HepG2 (cell line): Measurements from ENCODE around the gene CORO1C. TPM values are rescaled to one million over a fixed set of nuclear protein-coding genes. Genes with fewer than 3 reads are reported as not detected.

Source experiments
- CENPT ChIP-seq: sonication (generic); formaldehyde crosslinking; IDR thresholded peaks from 2 replicates; pipeline ENCODE4 v1.8.0; 2022; ENCODE audit warnings: low read depth, mild to moderate bottlenecking, moderate library complexity, missing genetic modification reagents
- FOXK1 ChIP-seq: sonication (generic); formaldehyde crosslinking; IDR thresholded peaks from 2 replicates; pipeline ENCODE4 v1.4.0; 2020; ENCODE audit warnings: low read depth, missing genetic modification reagents, borderline replicate concordance
- NCOA2 ChIP-seq: sonication (generic); formaldehyde crosslinking; IDR thresholded peaks from 2 replicates; pipeline ENCODE4 v1.8.0; 2022; ENCODE audit warnings: inconsistent platforms
- PAF1 ChIP-seq: IDR thresholded peaks from 2 replicates; pipeline ENCODE4 v1.6.1; 2016; ENCODE audit warnings: missing genetic modification reagents, missing compliant biosample characterization
- PRMT3 ChIP-seq: sonication (generic); formaldehyde crosslinking; IDR thresholded peaks from 2 replicates; pipeline ENCODE4 v1.8.1; 2022; ENCODE audit warnings: low read depth, mild to moderate bottlenecking, moderate library complexity, missing genetic modification reagents, borderline replicate concordance
- RBM22 ChIP-seq: fragments of 200-400 bp; formaldehyde crosslinking; optimal IDR thresholded peaks from 2 replicates; pipeline ENCODE3; 2017; ENCODE audit warnings: mild to moderate bottlenecking, low read length, moderate library complexity
- SIN3A ChIP-seq: IDR thresholded peaks from 2 replicates; pipeline ENCODE4 v1.6.1; 2011; ENCODE audit warnings: low read depth, mild to moderate bottlenecking, control low read depth, low read length, borderline replicate concordance
- TBL1XR1 ChIP-seq: fragments of 150-350 bp; IDR thresholded peaks from 2 replicates; pipeline ENCODE4 v1.6.1; 2014; ENCODE audit warnings: borderline replicate concordance, low read length; ENCODE audit not compliant: partially characterized antibody
- ZKSCAN8 ChIP-seq: IDR thresholded peaks from 2 replicates; pipeline ENCODE4 v1.6.1; 2016; ENCODE audit warnings: borderline replicate concordance, missing genetic modification reagents, missing compliant biosample characterization
- ZMYM3 ChIP-seq: sonication (generic); formaldehyde crosslinking; IDR thresholded peaks from 2 replicates; pipeline ENCODE4 v1.5.1; 2020; ENCODE audit warnings: mild to moderate bottlenecking, missing genetic modification reagents
- ZNF747 ChIP-seq: sonication (generic); formaldehyde crosslinking; IDR thresholded peaks from 2 replicates; pipeline ENCODE4 v1.8.1; 2023; ENCODE audit warnings: missing genetic modification reagents, mild to moderate bottlenecking, borderline replicate concordance
- polyA plus RNA-seq, 8 experiments: library from polyadenylated mRNA; depleted of rRNA in 3 of 8; stranded (reverse) in 7 of 8; unstranded in 1 of 8; fragments of >200 nt; fragmentation: Illumina TruSeq in 4 of 8; extraction: Trizol in 4 of 8; gene quantifications; 2 replicates each; pipeline versions ENCODE4 v1.2.1 to v1.2.3, GENCODE V29; 2011 to 2016; ENCODE audit warnings: low read depth in 4 of 8, missing spikeins in 1 of 8, mixed read lengths in 1 of 8; ENCODE audit not compliant: insufficient read depth in 1 of 8
- total RNA-seq, 5 experiments: library from RNA; depleted of rRNA; stranded (reverse); fragments of >200 nt; fragmentation: Illumina TruSeq; extraction: Trizol; gene quantifications; 2 replicates each; pipeline ENCODE4 v1.2.3, GENCODE V29; 2016; ENCODE audit warnings: low read depth in 1 of 5
- TF ChIP-seq, protein P1 (sequence below): sonication (generic); formaldehyde crosslinking; IDR thresholded peaks from 2 replicates; pipeline ENCODE4 v1.8.0; 2023; ENCODE audit warnings: mild to moderate bottlenecking, missing genetic modification reagents
- TF ChIP-seq, protein P2 (sequence below): sonication (generic); formaldehyde crosslinking; IDR thresholded peaks from 2 replicates; pipeline ENCODE4 v1.5.0; 2020; ENCODE audit warnings: mild to moderate bottlenecking, missing genetic modification reagents, moderate library complexity
- TF ChIP-seq, protein P3 (sequence below): IDR thresholded peaks from 2 replicates; pipeline ENCODE4 v1.6.1; 2016
- TF ChIP-seq, protein P4 (sequence below), 2 experiments: sonication (generic) in 1 of 2; formaldehyde crosslinking in 1 of 2; IDR thresholded peaks; 2 replicates each; pipeline versions ENCODE4 v1.4.0 to v1.6.1; 2018 to 2020; ENCODE audit warnings: missing genetic modification reagents in 2 of 2, borderline replicate concordance in 1 of 2, low read depth in 1 of 2, mild to moderate bottlenecking in 1 of 2, missing biosample characterization in 1 of 2
- TF ChIP-seq, protein P5 (sequence below): IDR thresholded peaks from 2 replicates; pipeline ENCODE4 v1.6.1; 2016; ENCODE audit warnings: mild to moderate bottlenecking, missing biosample characterization, missing genetic modification reagents
- TF ChIP-seq, protein P6 (sequence below): sonication (generic); formaldehyde crosslinking; IDR thresholded peaks from 2 replicates; pipeline ENCODE4 v1.8.0; 2022; ENCODE audit warnings: mild to moderate bottlenecking, missing genetic modification reagents, moderate library complexity

The CORO1C gene
- total and polyA plus RNA-seq, 2 of the 13 experiments (the other 11 are each of a cell fraction or from before 2014, with no cell fraction given): 73.7 to 131 TPM

DNA sequence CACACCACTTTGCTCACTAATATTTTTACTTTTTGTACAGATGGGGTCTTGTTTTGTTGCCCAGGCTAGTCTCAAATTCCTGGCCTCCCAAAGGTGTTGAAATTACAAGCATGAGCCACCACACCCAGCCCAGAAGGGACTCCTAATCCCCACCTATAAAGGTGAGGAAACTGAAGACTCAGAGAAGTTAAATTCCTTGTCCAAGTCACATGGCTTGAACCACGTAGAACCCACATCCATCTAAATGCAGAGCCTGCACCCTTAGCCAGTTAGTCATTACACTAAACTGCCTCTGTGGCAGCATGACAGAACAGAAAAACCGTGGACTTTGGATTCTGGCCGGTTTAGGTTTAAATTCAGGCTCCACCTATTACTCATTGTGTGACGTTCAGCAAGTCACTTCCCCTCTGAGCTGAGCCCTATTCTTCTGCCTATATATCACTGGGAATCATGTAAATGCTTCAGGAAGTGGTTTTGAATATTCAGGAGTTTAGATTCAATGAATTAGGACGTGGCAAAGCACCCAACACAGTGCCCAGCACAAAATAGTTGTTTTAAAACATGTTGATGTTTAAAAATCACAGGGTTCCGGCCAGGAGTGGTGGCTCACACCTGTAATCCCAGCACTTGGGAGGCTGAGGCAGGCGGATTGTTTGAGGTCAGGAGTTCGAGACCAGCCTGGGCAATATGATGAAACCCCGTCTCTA lies 3.0 kb upstream of the CORO1C start (continued):
- TF ChIP-seq, protein P1, sequence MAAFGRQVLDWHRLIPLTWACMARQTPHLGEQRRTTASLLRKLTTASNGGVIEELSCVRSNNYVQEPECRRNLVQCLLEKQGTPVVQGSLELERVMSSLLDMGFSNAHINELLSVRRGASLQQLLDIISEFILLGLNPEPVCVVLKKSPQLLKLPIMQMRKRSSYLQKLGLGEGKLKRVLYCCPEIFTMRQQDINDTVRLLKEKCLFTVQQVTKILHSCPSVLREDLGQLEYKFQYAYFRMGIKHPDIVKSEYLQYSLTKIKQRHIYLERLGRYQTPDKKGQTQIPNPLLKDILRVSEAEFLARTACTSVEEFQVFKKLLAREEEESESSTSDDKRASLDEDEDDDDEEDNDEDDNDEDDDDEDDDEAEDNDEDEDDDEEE (CRISPR knock-in tag): no peak
- TF ChIP-seq TBL1XR1 (no peak), CENPT (no peak), NCOA2 (CRISPR knock-in tag) (peak; percentile 36), ZNF747 (peak; percentile 70; the same call in 1 of the 2 replicates), PRMT3 (no peak), FOXK1 (no peak), RBM22 (no peak), ZKSCAN8 (CRISPR knock-in tag) (0 out of 2 replicates have a peak, but pooled peaks have one; percentile 30), ZMYM3 (CRISPR knock-in tag) (peak; percentile 64; the same call in 1 of the 2 replicates), SIN3A (0 out of 2 replicates have a peak, but pooled peaks have one; percentile 43), PAF1 (CRISPR knock-in tag) (no peak)
- TF ChIP-seq, protein P2, sequence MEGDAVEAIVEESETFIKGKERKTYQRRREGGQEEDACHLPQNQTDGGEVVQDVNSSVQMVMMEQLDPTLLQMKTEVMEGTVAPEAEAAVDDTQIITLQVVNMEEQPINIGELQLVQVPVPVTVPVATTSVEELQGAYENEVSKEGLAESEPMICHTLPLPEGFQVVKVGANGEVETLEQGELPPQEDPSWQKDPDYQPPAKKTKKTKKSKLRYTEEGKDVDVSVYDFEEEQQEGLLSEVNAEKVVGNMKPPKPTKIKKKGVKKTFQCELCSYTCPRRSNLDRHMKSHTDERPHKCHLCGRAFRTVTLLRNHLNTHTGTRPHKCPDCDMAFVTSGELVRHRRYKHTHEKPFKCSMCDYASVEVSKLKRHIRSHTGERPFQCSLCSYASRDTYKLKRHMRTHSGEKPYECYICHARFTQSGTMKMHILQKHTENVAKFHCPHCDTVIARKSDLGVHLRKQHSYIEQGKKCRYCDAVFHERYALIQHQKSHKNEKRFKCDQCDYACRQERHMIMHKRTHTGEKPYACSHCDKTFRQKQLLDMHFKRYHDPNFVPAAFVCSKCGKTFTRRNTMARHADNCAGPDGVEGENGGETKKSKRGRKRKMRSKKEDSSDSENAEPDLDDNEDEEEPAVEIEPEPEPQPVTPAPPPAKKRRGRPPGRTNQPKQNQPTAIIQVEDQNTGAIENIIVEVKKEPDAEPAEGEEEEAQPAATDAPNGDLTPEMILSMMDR (CRISPR knock-in tag): 0 out of 2 replicates have a peak, but pooled peaks have one; percentile 6
- TF ChIP-seq, protein P3, sequence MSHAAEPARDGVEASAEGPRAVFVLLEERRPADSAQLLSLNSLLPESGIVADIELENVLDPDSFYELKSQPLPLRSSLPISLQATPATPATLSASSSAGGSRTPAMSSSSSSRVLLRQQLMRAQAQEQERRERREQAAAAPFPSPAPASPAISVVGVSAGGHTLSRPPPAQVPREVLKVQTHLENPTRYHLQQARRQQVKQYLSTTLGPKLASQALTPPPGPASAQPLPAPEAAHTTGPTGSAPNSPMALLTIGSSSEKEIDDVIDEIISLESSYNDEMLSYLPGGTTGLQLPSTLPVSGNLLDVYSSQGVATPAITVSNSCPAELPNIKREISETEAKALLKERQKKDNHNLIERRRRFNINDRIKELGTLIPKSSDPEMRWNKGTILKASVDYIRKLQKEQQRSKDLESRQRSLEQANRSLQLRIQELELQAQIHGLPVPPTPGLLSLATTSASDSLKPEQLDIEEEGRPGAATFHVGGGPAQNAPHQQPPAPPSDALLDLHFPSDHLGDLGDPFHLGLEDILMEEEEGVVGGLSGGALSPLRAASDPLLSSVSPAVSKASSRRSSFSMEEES (CRISPR knock-in tag): peak; percentile 83
- TF ChIP-seq, protein P4, sequence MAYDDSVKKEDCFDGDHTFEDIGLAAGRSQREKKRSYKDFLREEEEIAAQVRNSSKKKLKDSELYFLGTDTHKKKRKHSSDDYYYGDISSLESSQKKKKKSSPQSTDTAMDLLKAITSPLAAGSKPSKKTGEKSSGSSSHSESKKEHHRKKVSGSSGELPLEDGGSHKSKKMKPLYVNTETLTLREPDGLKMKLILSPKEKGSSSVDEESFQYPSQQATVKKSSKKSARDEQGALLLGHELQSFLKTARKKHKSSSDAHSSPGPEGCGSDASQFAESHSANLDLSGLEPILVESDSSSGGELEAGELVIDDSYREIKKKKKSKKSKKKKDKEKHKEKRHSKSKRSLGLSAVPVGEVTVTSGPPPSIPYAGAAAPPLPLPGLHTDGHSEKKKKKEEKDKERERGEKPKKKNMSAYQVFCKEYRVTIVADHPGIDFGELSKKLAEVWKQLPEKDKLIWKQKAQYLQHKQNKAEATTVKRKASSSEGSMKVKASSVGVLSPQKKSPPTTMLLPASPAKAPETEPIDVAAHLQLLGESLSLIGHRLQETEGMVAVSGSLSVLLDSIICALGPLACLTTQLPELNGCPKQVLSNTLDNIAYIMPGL (CRISPR knock-in tag; IDR thresholded peaks at IDR 0.05; ENCODE audit: borderline replicate concordance in 1 of 2, low read depth in 1 of 2): no peak
- TF ChIP-seq, protein P5, sequence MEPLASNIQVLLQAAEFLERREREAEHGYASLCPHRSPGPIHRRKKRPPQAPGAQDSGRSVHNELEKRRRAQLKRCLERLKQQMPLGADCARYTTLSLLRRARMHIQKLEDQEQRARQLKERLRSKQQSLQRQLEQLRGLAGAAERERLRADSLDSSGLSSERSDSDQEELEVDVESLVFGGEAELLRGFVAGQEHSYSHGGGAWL (CRISPR knock-in tag): no peak
- TF ChIP-seq, protein P6, sequence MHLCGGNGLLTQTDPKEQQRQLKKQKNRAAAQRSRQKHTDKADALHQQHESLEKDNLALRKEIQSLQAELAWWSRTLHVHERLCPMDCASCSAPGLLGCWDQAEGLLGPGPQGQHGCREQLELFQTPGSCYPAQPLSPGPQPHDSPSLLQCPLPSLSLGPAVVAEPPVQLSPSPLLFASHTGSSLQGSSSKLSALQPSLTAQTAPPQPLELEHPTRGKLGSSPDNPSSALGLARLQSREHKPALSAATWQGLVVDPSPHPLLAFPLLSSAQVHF (CRISPR knock-in tag): no peak
